Omental fat pad (tissue), 4 donors: ENCODE results near the gene DPH5. TPM values are rescaled to one million over a fixed set of nuclear protein-coding genes. Genes with fewer than 3 reads are reported as not detected.

ENCODE experiments used
- ATAC-seq: fragments of 150-250 bp; one replicate; pipeline ENCODE4 v1.9.1; 2016; ENCODE audit warnings: mild to moderate bottlenecking, moderate library complexity; ENCODE audit not compliant: low FRiP score
- DNase-seq: peaks from one replicate; pipeline ENCODE4 v3.0.0-alpha.2; 2019; ENCODE audit warnings: low spot score
- CTCF ChIP-seq, 3 donors: fragments of 450-650 bp; IDR thresholded peaks; one replicate each; pipeline ENCODE4 v1.5.1; 2016 to 2017; ENCODE audit warnings: antibody characterized with exemption in 3 of 3, mild to moderate bottlenecking in 3 of 3, moderate library complexity in 2 of 3
- total RNA-seq, 4 donors: library from RNA; depleted of rRNA; stranded (reverse); fragments of >200 nt; gene quantifications; one replicate each; pipeline ENCODE4 v1.1.0, GENCODE V29; 2016

DPH5 gene
- total RNA-seq, 4 donors from 2014 or later = 8.8 to 35.3 (median 15.8) TPM

- TF ChIP-seq CTCF (IDR thresholded peaks at IDR 0.05) = no peak
- no peak for DNase-seq
- no peak for ATAC-seq
Measured at GRCh38 chr1:101064697-101065096, 39.1 kb upstream of the DPH5 start.

- DNase-seq (no peak), ATAC-seq (no peak)
- no peak for TF ChIP-seq CTCF (IDR thresholded peaks at IDR 0.05)
Measured at GRCh38 chr1:101060992-101061391, 35.4 kb upstream of the DPH5 start.

- DNase-seq = no peak
- no peak for ATAC-seq
- no peak for TF ChIP-seq CTCF (IDR thresholded peaks at IDR 0.05)
Measured at GRCh38 chr1:101059945-101060542, 34.5 kb upstream of the DPH5 start.

GRCh38 chr1:101055623-101056022 lies 30.0 kb upstream of the DPH5 start:
- no peak for TF ChIP-seq CTCF (IDR thresholded peaks at IDR 0.05)
- no peak for DNase-seq

GRCh38 chr1:101051688-101052638 lies 26.4 kb upstream of the DPH5 start:
- no peak for TF ChIP-seq CTCF (IDR thresholded peaks at IDR 0.05)
- no peak for ATAC-seq
- no peak for DNase-seq

More at GRCh38 chr1:101055623-101056022, 30.0 kb upstream of the DPH5 start:
- ATAC-seq = no peak

- DNase-seq (no peak), ATAC-seq (no peak)
- no peak for TF ChIP-seq CTCF (IDR thresholded peaks at IDR 0.05)
Measured at GRCh38 chr1:101050869-101051268, 25.3 kb upstream of the DPH5 start.
